NCI-H1417 treated with DMSO at 0.1 percent for 48 hours (cell line): ENCODE data around the gene ARID3A.

Experiments
- DNase-seq: peaks from one replicate; lab custom pipeline; 2025; lab: John Stamatoyannopoulos, UW

The ARID3A gene

DNA sequence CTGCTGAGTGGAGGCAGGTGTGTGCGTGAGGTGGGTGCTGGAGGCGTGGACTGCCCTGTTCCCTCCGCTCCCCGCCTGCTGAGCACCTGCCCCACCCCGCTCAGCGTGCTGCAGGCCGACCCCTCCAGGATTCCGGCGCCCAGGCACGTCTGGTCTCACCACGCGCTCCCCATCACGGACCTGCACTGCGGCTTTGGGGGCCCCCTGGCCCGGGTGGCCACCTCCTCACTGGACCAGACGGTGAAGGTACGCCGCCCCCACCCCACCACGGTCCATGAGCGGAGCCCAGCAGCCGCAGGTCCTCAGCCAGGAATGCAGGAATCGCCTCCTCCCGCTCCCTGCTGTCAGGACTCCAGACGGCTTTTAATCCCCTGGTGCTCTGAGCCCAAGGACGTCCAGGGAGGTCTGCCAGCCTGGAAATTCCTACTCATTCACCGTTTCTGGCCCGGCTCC, 64.3 kb downstream of the ARID3A start:
- DNase-seq = no peak

DNA sequence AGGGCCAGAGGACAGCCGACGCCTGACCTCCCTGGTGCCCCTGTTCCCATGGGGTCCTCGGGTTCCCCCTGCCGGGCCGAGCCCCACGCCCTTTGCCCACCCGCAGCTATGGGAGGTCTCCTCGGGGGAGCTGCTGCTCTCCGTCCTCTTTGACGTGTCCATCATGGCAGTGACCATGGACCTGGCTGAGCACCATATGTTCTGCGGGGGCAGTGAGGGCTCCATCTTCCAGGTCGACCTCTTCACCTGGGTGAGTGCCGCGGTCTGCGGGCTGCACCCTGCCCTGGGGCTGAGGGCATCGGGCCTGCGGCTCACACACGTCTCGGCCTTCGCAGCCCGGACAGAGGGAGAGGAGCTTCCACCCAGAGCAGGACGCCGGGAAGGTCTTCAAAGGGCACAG, 64.9 kb downstream of the ARID3A start:
- no peak for DNase-seq

DNA sequence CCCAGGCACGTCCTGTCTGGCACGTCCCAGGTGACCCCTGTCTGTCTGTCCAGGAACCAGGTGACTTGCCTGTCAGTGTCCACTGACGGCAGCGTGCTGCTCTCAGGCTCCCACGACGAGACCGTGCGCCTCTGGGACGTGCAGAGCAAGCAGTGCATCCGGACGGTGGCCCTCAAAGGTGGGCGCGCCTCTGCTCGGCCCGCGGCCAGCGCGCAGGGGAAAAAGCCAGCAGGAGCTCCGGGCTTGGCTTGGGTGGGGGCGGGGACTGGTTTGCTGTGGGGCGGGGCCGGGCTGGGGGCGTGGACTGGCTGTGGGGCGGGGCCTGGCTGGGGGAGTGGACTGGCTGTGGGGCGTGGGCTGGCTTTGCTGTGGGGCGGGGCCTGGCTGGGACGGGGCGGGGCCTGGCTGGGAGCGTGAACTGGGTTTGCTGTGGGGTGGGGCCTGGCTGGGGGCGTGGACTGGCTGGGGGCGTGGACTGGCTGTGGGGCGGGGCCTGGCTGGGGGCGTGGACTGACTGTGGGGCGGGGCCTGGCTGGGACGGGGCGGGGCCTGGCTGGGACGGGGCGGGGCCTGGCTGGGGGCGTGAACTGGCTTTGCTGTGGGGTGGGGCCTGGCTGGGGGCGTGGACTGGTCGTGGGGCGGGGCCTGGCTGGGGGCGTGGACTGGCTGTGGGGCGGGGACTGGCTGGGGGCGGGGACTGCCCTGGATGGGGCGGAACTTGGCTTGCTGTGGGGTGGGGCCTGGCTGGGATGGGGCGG, 65.5 kb downstream of the ARID3A start:
- DNase-seq = no peak

DNA sequence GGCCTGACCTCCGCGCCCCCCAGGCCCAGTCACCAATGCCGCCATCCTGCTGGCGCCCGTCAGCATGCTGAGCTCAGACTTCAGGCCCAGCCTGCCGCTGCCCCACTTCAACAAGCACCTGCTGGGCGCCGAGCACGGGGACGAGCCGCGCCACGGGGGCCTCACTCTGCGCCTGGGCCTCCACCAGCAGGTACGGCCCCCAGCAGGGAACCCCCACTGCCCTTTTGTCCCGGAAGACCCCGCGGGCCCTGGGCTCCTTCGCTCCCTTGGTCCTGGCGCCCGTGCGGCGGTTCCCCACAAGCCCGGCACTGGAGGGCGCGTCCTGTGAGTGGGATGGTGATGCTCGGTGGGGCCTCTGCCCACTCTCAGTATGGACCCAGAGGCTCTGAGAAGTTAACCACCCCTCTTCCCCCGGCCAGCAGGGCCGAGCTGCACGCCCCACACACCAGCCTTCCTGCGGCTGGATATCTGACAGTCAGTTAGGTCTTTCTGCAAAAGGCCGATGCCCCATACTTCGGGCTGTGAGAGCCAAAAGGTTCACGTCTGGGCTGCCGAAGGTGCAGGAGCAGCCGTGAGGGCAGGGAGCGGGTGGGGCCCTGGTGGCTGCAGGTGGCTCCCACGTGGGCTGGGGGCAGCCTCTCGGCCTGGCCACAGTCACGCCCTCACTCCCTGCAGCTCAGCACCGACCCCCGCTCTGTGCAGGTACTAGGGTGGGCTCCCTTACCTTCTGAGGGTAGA, 66.3 kb downstream of the ARID3A start:
- DNase-seq = no peak

DNA sequence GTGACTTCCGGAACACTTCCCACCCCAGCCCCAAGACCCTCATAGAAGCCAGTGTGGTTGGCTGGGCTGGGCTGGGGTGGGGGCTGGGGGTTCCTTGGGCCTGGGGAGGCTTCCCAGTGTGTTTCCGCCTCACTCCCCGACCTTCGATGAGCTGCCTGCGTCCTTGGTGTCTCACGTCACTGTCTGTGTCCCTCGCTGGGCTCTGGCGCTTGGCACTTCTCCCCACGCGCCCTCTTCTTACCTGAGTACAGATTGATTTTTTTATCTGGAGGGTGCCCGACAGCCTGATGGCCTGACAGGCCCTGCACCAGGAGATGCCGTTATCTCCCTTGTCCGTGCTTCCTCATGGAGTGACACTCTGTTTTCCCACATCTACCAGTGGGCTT, 66.8 kb downstream of the ARID3A start:
- DNase-seq = no peak

DNA sequence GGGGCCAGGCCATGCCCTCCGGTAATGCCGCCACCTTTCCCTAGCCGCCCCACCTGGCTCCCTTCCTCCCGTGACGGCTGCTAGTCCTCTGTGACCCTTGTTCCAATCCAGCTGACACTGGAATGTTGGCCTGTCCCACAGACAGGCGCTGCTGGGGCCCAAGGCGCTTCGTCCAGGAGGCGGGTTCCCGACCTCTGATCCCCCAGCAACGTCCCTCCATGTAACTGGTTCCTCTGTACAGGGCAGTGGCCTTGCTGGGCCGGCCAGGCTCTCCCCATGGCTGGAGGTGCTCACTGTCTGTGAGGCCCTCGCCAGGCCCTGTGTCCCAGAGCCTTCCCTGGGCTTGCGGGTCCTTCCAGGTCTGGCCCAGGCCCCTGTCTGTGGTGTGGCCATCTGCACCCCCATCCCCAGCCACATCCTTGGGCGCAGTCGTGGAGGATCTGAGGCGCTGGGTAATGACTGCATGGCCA, 67.6 kb downstream of the ARID3A start:
- no peak for DNase-seq

DNA sequence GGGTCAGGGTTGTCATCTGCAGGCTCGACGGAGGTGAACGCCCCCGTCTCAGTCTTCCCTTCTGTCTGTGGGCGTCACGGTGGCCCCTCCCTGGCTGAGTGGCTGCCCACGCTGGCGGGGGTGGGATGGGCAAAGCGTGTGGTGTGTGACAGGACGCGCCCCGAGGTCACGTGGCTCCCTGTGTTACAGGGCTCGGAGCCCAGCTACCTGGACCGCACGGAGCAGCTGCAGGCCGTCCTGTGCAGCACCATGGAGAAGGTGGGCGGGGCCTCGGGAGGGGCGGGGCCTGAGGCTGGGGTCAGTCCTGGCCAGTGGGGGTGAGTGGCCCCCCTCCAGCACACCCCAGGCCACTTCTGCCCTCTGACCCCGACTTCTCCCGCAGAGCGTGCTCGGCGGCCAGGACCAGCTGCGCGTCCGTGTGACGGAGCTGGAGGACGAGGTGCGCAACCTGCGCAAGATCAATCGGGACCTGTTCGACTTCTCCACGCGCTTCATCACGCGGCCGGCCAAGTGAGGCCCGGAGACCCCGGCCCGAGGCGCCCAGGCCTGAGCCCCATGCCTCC, 68.1 kb downstream of the ARID3A start:
- DNase-seq = no peak

DNA sequence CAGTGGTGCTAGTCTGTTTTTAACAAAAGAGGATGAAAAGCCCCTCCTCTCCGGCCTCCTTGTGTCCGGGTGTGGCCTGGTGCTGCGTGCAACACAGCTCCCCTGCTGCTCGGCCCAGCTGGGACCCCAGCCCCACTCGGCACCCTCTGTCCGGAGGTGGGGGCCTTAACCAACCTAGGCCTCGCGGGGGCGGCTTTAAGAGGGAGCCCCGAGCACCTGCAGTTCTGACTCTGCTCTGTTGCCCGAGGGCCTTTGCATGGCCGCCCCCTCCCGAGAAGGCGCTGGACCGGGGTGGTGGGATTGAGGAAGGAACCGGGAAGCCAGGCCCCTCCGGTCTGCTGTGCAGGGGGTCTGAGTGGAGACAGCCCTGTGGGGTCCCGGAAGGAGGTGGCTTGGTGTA, 68.7 kb downstream of the ARID3A start:
- no peak for DNase-seq

DNA sequence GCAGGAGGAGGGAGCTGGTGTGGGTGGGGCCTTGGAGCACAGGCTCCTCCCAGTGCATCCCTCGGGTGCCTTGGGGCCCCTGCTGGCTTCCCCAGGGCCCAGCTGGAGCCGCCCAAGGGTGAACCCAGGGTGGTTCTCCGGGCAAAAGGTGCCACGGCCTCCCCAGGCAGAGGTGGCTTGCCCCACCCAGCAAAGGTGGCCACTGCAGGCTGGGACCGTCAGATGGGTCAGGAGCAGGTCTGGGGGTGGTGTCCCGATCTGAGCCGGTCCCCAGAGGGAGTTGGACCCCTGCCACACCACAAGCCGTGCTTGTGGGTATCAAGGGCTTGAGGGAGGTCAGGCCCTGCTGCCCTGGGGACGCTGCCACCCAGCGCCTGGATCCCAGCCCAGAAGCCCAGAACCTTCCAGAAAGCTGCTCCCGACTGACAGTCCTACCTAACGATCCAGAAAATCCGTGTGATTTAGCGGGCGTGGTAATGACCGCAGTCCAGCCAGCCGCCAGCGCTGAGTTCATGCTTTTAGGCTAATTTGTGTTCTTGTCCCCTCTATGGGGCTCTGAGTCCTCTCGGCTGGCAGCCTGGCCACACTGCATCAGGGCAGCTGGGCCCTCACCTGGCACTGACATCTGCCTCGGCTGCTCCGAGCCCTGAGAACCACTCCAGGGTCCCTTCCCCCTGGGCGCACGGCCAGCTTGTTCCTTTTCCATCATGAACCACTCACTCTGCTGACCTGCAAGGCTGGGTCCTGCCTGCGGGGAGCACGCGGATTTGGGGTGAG, 69.4 kb downstream of the ARID3A start:
- DNase-seq = no peak

DNA sequence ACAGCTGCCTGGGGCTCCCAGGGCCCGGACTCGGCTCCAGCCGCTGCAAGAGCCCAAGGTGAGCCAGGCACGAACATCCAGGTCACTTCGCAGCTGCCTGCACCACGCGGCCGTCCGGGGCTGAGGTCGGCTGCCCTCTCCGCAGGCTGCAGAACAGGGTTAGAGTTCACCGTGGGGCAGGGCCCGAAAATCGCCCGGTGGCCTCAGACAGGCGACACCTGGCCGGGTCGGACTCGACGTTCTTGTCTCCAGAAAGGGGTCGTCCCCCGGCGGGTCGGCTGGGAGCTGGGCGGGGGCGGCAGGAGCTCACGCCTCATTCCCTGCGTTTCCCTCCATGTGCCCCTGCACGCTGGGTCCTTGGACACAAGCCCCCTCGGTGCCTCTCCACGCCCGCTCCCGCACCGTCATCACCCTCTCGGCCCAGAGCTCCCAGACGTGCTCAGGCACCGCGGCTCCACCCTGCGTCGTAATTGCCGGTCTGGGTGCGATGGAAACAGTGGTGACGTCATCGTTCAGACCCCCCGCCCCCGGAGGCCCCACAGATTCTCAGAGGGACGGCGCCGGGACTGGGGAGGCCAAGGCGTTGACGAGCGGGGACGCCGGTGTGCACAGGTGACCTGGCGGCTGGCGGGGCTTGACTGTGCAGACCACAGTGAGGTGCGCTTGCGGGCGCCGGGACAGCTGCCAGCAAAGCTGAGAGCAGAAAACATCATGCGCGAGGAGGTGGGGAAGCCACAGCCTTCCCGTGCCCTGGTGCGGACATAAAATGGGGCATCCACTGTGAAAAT, 70.4 kb downstream of the ARID3A start:
- DNase-seq = peak; percentile 48

DNA sequence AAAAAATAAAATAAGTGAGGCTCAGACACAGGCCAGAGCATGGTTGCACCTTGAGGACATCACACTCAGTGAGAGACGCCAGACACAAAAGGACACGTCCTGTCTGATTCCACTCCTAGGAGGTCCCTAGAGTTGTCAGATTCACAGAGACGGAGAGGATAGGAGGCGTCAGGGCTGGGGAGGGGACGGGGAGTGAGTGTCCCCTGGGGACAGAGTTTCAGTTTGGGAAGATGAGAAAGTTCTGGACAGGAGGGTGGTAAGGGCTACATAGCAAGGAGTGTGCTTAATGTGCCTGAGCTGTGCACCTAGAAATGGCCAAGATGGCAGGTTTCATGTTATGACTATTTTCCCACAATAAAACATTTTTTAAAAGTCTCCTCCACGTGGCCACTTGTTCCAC, 72.2 kb downstream of the ARID3A start:
- no peak for DNase-seq

DNA sequence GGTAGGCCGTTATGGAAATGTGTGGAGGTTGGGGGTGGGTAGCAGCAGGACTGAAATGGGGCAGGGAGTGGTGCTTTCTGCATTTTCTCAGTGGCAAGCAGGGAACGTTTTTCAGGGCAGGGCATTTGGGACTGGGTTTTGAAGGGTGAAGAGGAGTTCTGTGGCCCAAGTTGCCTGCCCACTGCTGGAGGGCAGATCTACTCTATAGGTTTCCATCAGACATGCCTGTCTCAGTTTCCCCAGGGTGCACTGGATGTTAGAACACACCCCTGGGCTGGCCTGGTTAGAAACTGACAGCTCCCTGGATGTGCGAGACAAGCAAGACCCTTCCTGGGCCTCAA, 73.5 kb downstream of the ARID3A start:
- DNase-seq = no peak

DNA sequence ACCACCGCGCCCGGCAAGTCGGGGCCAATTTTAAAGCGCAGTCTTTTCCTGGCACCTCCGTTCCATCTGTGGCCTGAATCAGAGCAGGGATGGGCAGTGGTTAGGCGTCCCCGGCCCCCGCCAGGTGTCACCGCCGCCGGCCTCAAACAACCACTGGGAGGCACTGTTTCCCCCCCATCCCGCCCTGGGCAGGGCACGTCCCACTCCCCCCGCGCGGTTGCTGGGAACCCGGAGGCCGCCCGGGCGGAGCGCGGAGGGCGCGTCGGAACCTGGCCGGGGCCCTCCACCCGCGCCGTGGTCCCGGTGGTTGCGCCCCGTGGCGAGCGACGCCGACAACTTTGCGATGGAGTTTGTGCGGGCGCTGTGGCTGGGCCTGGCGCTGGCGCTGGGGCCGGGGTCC, 74.3 kb downstream of the ARID3A start, which contains the start of gene GRIN3B:
TSS of gene GRIN3B (plus strand) at position 325 of the 400 bp plus-strand sequence. CDS start at position 344, 19 bp downstream.
- no peak for DNase-seq

DNA sequence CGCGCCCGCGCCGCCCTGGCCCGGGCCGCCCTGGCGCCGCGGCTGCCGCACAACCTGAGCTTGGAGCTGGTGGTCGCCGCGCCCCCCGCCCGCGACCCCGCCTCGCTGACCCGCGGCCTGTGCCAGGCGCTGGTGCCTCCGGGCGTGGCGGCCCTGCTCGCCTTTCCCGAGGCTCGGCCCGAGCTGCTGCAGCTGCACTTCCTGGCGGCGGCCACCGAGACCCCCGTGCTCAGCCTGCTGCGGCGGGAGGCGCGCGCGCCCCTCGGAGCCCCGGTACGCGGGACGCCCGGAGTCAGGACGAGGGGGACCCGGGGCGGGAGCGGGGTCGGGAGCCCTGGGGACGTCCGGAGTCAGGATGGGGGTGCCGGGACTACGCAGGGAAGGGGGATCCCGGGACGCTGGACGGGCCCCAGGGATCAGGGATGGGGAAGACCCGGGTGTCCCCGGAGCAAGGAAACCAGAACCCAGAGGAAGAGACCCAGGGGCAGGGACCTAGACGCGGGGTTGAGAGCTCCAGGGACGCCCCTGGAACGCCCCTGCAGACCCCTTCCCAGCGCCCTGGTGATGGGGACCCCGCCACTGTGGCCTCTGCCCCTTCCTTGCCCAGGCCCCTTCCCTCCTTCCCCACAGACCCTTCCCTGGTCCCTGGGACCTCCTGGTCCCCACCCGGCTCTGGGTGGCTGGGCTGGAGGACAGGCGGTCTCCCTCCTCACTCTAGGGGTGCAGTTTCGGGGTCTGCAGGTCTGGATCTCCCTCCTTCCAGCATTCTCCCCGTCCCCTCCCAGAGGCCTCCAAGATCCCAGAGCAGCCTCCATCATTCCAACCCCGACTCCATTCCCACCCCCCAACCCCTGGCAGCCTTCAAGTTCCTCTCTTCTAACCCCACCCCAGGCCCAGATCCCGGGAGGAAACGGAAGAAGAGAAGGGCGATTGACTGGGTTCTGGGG, 75.0 kb downstream of the ARID3A start:
- DNase-seq = no peak

DNA sequence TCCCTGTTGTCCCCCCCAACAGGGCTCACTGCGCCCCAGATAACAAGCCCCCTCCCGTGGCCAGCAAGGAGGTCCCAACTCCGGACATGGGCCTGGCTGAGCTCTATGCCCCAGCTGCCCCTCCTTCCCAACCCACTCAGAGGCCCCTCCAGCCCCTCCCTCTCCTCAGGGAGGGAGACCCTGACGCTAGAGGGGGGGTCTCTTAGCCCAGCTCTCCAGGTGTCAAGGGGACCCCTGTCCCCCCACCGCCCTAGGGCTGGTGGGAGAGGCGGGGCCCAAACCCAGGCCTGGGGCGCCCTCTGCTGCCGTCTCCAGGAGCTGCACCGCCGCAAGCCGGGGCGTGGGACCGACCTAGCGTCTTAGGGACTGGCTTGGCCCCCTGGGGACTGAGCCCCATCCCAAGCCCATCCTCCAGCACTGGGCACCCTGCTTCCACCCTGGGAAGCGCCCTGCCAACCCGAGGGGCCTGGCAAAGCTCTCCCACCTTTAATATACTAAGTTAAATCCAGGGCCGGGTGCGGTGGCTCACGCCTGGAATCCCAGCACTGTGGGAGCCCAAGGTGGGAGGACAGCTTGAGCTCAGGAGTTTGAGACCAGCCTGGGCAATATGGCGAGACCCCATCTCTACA, 75.8 kb downstream of the ARID3A start:
- DNase-seq = no peak

DNA sequence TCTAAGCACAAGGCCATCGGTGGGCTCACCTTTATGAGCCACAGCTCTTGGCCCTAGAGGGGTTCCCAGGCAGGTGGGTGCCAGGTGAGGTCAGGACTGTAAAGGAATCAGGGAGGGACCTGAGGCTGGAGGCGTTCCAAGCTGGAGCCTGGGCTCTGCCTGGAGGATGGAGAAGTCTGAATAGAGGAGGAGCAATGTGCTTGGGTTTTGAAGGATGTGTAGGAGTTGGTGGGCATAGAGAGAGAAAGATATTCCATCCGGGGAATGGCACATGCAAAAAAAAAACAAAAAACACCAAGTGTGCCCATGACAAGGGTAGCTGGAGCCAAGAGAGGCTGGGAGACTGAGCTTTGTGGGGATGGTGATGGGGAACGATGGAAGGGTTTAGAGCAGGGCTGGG, 76.8 kb downstream of the ARID3A start:
- DNase-seq = no peak

DNA sequence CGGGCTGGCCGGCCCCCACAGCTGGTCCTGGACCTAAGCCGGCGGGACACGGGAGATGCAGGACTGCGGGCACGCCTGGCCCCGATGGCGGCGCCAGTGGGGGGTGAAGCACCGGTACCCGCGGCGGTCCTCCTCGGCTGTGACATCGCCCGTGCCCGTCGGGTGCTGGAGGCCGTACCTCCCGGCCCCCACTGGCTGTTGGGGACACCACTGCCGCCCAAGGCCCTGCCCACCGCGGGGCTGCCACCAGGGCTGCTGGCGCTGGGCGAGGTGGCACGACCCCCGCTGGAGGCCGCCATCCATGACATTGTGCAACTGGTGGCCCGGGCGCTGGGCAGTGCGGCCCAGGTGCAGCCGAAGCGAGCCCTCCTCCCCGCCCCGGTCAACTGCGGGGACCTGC, 77.4 kb downstream of the ARID3A start:
- no peak for DNase-seq

DNA sequence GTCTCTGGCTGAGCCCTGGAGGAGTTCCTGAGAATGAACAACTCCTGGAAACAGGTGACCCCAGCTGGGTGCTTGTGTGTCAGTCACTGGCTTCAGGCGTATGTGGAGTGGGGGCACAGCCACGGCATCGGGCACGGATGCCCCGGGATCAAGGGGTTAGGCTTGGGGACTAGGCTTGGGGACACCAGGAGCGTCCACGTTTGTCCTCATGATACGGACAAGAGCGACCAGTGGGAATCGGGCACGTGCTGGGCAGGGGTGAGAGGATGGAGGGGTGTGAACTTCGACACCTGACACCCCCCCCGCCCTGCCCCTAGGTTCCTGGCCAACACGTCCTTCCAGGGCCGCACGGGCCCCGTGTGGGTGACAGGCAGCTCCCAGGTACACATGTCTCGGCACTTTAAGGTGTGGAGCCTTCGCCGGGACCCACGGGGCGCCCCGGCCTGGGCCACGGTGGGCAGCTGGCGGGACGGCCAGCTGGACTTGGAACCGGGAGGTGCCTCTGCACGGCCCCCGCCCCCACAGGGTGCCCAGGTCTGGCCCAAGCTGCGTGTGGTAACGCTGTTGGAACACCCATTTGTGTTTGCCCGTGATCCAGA, 78.5 kb downstream of the ARID3A start:
- no peak for DNase-seq
